SU-DHL-6 (cell line): Measurements from ENCODE around the gene DLG2.

Experiments
- EZH2phosphoT487 ChIP-seq: fragments of 200-600 bp; sonication (generic), shearing (Covaris generic); conservative IDR thresholded peaks from 2 replicates; pipeline ENCODE4 v1.6.1; 2018; ENCODE audit warnings: mild to moderate bottlenecking, antibody characterized with exemption, low read length, moderate library complexity, mixed read lengths
- TF ChIP-seq, protein P1 (sequence below): fragments of 200-600 bp; sonication (generic); IDR thresholded peaks from one replicate; pipeline ENCODE4 v1.5.1; 2017; ENCODE audit warnings: antibody characterized with exemption, mild to moderate bottlenecking, low read length, moderate library complexity; ENCODE audit not compliant: insufficient read depth, poor library complexity, severe bottlenecking

GRCh38 chr11:85665733-85666132 is 38.6 kb upstream of the DLG2 start:
- TF ChIP-seq, protein P1, sequence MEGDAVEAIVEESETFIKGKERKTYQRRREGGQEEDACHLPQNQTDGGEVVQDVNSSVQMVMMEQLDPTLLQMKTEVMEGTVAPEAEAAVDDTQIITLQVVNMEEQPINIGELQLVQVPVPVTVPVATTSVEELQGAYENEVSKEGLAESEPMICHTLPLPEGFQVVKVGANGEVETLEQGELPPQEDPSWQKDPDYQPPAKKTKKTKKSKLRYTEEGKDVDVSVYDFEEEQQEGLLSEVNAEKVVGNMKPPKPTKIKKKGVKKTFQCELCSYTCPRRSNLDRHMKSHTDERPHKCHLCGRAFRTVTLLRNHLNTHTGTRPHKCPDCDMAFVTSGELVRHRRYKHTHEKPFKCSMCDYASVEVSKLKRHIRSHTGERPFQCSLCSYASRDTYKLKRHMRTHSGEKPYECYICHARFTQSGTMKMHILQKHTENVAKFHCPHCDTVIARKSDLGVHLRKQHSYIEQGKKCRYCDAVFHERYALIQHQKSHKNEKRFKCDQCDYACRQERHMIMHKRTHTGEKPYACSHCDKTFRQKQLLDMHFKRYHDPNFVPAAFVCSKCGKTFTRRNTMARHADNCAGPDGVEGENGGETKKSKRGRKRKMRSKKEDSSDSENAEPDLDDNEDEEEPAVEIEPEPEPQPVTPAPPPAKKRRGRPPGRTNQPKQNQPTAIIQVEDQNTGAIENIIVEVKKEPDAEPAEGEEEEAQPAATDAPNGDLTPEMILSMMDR, result no peak
- no peak for TF ChIP-seq EZH2phosphoT487
